Measurements from ENCODE around the gene PPP1R13B.

PPP1R13B gene

DNA sequence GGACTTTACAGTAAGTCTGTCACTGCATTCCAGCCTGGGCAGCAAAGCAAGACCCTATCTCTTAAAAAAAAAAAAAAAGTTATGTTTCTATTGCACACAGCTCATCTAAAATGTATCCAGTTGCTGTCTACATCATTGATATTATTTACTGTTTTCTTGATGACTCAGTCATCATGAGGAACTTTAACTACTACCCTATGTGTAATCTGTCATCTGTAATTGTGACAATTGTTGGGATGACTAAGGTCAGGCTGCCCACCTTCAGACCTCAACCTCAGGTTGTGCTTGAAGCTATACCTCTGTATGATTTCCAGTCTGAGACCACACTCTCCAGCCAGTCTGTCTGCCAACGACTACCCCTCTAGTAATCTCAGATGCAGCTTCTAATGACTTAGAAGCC lies 15.3 kb downstream of the PPP1R13B start:
- no peak overlapping the region for H3K4me3 ChIP-seq

DNA sequence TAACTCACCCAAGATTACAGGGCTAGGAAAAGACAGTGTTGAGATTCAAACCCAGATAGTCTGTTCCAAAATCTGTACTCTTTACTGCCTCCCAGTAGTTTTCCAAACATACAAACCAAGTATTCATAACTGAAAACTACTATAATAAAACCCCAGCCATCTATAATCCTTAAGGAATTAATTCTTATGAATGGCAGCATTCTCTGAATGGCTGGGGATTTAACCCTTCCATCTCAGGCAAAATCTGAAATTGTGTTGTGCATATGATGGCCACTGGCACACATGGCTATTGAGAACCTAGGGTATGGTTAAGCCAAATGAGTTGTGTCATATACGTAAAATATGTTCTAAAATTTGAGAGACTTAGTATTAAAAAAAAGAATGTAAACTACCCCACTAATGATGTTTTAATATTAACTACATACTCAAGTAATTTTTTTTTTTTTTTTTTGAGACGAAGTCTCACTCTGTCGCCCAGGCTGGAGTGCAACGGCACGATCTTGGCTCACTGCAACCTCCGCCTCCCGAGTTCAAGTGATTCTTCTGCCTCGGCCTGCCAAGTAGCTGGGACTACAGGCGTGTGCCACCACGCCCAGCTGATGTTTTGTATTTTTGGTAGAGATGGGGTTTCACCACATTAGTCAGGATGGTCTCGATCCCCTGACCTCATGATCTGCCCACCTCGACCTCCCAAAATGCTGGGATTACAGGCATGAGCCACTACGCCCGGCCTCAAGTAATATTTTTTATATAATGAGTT lies 16.7 kb downstream of the PPP1R13B start:
- TF ChIP-seq EZH2 (IDR thresholded peaks at IDR 0.05) = no peak
- TF ChIP-seq FOXP2 (optimal IDR thresholded peaks at IDR 0.05; ENCODE audit: control extremely low read depth, extremely low read length, insufficient read depth) = no peak
- no peak for TF ChIP-seq POLR2AphosphoS5 (IDR thresholded peaks at IDR 0.05; ENCODE audit: borderline replicate concordance, low read depth, low read length)
- no peak for DNase-seq (ENCODE audit: low read depth, low spot score)
- Histone ChIP-seq H3K9ac (ENCODE audit: insufficient read length) (no peak overlapping the region), H3K36me3 (ENCODE audit: insufficient read depth, low read length) (no peaks in the 10 kb centered on the region), H3K27ac (no peak overlapping the region), H3K9me3 (ENCODE audit: low read depth, low read length) (no peaks in the 10 kb centered on the region), H3K4me3 (no peak overlapping the region)

More for the DNA sequence above, 15.3 kb downstream of the PPP1R13B start:
- Histone ChIP-seq H3K9ac (ENCODE audit: insufficient read length) (no peak overlapping the region), H3K36me3 (ENCODE audit: insufficient read depth, low read length) (no peaks in the 10 kb centered on the region), H3K27ac (no peak overlapping the region), H3K9me3 (ENCODE audit: low read depth, low read length) (no peaks in the 10 kb centered on the region)
- TF ChIP-seq EZH2 (IDR thresholded peaks at IDR 0.05) (no peak), POLR2AphosphoS5 (IDR thresholded peaks at IDR 0.05; ENCODE audit: borderline replicate concordance, low read depth, low read length) (no peak), FOXP2 (optimal IDR thresholded peaks at IDR 0.05; ENCODE audit: control extremely low read depth, extremely low read length, insufficient read depth) (no peak)
- no peak for DNase-seq (ENCODE audit: low read depth, low spot score)

DNA sequence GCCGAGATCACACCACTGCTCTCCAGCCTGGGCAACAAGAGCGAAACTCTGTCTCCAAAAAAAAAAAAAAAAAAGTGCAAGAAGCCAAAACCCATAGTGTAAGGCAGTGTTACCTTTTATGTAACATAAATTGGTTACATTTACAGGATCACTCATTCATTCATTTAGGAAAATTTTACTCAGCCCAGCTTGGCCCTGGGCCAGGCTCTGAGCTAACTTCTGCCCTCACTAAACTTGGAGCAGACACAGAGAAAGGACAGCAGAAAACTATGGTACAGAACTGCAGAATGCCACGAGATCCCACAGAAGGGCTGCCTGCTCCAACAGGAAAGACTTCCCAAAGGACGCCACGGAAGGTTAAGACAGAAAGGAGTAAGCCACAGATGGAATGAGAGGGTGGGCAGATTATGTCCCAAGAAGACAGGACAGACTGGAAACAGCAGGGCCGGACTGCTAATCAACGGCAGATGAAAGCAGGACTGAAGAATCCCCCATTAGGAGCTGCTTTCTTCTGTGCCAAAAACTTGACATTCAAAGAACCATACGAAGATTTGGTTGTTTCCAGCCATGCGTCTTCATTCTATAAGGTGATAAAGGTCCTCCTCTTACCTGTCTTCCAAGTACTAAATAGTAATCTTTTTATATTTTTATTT lies 18.9 kb downstream of the PPP1R13B start:
- Histone ChIP-seq H3K36me3 (ENCODE audit: insufficient read depth, low read length) (no peaks in the 10 kb centered on the region), H3K9ac (ENCODE audit: insufficient read length) (no peak overlapping the region), H3K27ac (peak overlapping the region; percentile 42), H3K4me3 (no peak overlapping the region), H3K9me3 (ENCODE audit: low read depth, low read length) (no peaks in the 10 kb centered on the region)
- no peak for DNase-seq (ENCODE audit: low read depth, low spot score)
- no peak for TF ChIP-seq POLR2AphosphoS5 (IDR thresholded peaks at IDR 0.05; ENCODE audit: borderline replicate concordance, low read depth, low read length)
- TF ChIP-seq EZH2 (IDR thresholded peaks at IDR 0.05) = no peak
- TF ChIP-seq FOXP2 (optimal IDR thresholded peaks at IDR 0.05; ENCODE audit: control extremely low read depth, extremely low read length, insufficient read depth) = no peak

DNA sequence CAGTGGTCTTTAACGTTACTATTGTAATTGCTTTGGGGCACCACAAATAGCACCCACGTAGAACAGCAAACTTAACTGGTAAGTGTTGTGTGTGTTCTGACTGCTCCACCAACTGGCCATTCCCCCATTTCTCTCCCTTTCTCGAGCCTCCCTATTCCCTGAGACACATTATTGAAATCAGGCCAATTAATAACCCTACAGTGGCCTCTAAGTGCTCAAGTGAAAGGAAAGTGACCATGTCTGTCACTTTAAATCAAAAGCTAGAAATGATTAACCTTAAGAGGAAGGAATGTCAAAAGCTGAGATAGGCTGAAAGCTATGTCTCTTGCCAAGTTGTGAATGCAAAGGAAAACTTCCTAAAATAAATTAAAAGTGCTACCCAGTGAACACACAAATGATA lies 22.3 kb downstream of the PPP1R13B start:
- H3K27ac ChIP-seq = peak overlapping the region; percentile 19; the same call in 1 of the 2 replicates
- H3K9me3 ChIP-seq (ENCODE audit: low read depth, low read length) = no peaks in the 10 kb centered on the region
- H3K4me3 ChIP-seq = no peak overlapping the region
- no peaks in the 10 kb centered on the region for H3K36me3 ChIP-seq (ENCODE audit: insufficient read depth, low read length)
- DNase-seq (ENCODE audit: low read depth, low spot score) = no peak
- TF ChIP-seq EZH2 (IDR thresholded peaks at IDR 0.05) (no peak), POLR2AphosphoS5 (IDR thresholded peaks at IDR 0.05; ENCODE audit: borderline replicate concordance, low read depth, low read length) (no peak), FOXP2 (optimal IDR thresholded peaks at IDR 0.05; ENCODE audit: control extremely low read depth, extremely low read length, insufficient read depth) (no peak)
- H3K9ac ChIP-seq (ENCODE audit: insufficient read length) = no peak overlapping the region

DNA sequence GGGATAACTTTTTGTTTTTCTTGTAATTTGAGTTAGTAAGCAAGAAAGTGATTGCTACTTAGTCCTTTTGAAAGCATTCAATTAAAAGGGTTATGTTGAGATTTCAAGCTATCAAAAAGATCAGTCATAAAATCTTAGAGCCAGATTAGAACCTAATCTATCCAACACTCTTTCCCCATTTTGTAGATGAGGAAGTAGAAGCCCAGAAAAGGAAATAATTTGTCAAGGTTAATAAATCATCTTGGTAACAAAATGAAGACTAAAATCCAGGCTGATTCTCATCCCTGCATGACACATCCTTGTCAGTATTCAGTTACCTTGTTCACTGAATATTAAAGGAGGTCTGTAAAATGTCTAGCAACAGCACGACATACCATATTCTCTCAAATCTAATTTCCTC lies 26.5 kb downstream of the PPP1R13B start:
- no peak for DNase-seq (ENCODE audit: low read depth, low spot score)
- no peaks in the 10 kb centered on the region for H3K36me3 ChIP-seq (ENCODE audit: insufficient read depth, low read length)
- TF ChIP-seq POLR2AphosphoS5 (IDR thresholded peaks at IDR 0.05; ENCODE audit: borderline replicate concordance, low read depth, low read length) (no peak), FOXP2 (optimal IDR thresholded peaks at IDR 0.05; ENCODE audit: control extremely low read depth, extremely low read length, insufficient read depth) (no peak), EZH2 (IDR thresholded peaks at IDR 0.05) (no peak)
- H3K9me3 ChIP-seq (ENCODE audit: low read depth, low read length) = no peaks in the 10 kb centered on the region
- no peak overlapping the region for H3K27ac ChIP-seq
- H3K4me3 ChIP-seq = no peak overlapping the region
- no peak overlapping the region for H3K9ac ChIP-seq (ENCODE audit: insufficient read length)

DNA sequence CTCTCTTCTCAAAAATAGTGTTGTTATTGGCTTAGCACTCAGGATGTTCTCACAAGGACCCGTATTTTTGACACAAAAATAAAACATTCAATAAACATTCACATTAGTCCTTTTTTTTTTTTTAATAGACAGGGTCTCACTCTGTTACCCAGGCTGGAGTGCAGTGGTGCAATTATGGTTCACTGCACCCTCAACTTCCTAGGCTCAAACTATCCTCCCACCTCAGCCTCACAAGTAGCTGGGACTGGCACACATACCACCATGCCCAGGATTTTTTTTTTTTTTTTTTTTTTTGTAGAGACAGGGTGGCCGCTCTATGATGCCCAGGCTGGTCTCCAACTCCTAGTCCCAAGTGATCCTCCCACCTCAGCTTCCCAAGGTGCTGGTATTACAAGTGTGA lies 27.0 kb downstream of the PPP1R13B start:
- H3K27ac ChIP-seq = no peak overlapping the region
- TF ChIP-seq FOXP2 (optimal IDR thresholded peaks at IDR 0.05; ENCODE audit: control extremely low read depth, extremely low read length, insufficient read depth) (no peak), EZH2 (IDR thresholded peaks at IDR 0.05) (no peak), POLR2AphosphoS5 (IDR thresholded peaks at IDR 0.05; ENCODE audit: borderline replicate concordance, low read depth, low read length) (no peak)
- H3K36me3 ChIP-seq (ENCODE audit: insufficient read depth, low read length) = no peaks in the 10 kb centered on the region
- no peak overlapping the region for H3K9ac ChIP-seq (ENCODE audit: insufficient read length)
- no peaks in the 10 kb centered on the region for H3K9me3 ChIP-seq (ENCODE audit: low read depth, low read length)
- no peak for DNase-seq (ENCODE audit: low read depth, low spot score)
- H3K4me3 ChIP-seq = no peak overlapping the region

DNA sequence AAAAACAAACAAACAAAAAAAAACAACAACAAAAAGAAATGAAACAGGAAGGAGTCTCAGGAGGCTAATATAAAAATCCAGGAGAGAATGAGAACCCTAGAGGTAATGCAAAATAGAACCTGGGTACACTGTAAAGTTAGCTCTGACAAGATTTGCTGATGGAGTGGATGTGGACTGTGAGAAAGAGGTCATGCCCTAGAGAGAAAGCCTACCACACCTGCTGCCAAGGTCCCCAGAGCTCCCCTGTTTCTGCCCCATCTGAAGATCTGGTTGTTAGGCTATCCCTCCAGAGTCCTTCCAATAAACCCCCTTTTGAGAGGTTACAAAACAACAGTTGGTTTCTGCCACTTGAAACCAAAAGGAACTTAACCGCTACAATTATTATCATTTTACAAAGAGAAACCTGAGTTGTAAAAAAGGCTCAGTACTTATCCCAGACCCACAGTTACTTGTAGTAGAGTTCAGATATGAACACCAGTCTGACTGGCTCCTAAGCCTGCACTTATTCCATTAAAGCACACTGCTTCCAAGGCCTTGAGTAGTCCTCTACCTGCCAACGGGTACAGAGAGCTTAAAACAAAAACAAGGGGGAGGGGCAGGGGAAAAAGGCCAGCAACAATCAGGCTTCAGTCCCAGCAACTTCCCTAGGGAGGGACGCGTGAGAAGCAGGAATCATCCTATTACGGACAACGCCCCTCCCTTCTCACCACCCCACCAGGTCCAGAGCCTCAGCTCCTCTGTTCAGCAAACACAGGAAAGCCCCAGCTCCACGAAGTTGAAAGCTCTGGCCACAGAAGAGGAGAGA lies 27.7 kb downstream of the PPP1R13B start:
- no peak for DNase-seq (ENCODE audit: low read depth, low spot score)
- Histone ChIP-seq H3K27ac (no peak overlapping the region), H3K4me3 (no peak overlapping the region)

DNA sequence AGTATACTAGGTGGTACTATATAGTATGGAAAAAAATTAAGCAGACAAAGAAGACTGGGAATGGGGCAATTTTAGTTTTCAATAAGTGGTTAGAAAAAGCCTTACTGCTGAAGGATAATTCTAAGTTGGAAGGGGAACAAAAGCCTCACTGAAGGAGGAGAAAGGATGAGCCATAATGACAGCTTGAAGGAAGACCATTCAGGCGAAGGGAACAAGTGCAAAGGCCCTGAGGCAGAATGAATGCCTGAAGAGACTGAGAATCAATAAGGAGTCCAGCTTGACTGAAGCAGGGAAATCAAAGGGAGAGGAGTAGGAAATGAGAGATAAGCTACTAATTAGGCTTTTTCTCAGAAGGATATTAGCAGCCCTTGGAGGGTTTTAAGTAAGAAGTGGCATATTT lies 28.5 kb downstream of the PPP1R13B start:
- no peak for TF ChIP-seq POLR2AphosphoS5 (IDR thresholded peaks at IDR 0.05; ENCODE audit: borderline replicate concordance, low read depth, low read length)
- H3K9me3 ChIP-seq (ENCODE audit: low read depth, low read length) = no peaks in the 10 kb centered on the region
- no peaks in the 10 kb centered on the region for H3K36me3 ChIP-seq (ENCODE audit: insufficient read depth, low read length)
- no peak overlapping the region for H3K27ac ChIP-seq
- no peak overlapping the region for H3K4me3 ChIP-seq
- no peak overlapping the region for H3K9ac ChIP-seq (ENCODE audit: insufficient read length)
- no peak for DNase-seq (ENCODE audit: low read depth, low spot score)

More for the DNA sequence above, 27.7 kb downstream of the PPP1R13B start:
- no peaks in the 10 kb centered on the region for H3K36me3 ChIP-seq (ENCODE audit: insufficient read depth, low read length)
- no peak overlapping the region for H3K9ac ChIP-seq (ENCODE audit: insufficient read length)
- H3K9me3 ChIP-seq (ENCODE audit: low read depth, low read length) = no peaks in the 10 kb centered on the region
- TF ChIP-seq POLR2AphosphoS5 (IDR thresholded peaks at IDR 0.05; ENCODE audit: borderline replicate concordance, low read depth, low read length) (no peak), FOXP2 (optimal IDR thresholded peaks at IDR 0.05; ENCODE audit: control extremely low read depth, extremely low read length, insufficient read depth) (no peak)

Measured in SK-N-MC (cell line).